T47D (cell line): Measurements from ENCODE around the gene XXYLT1.

Experiments
- DNase-seq, 2 experiments: peaks; one replicate each; pipeline versions ENCODE4 v3.0.0 to v3.0.0-alpha.2; 2011 to 2012; ENCODE audit warnings: low read depth in 1 of 2, low spot score in 1 of 2
- JUND ChIP-seq: IDR thresholded peaks from 2 replicates; pipeline ENCODE4 v1.6.1; 2012; ENCODE audit warnings: low read depth
- in situ Hi-C: cut with HindIII; loops from 2 replicates; pipeline ENCODE4 v1.10.0; 2016; ENCODE audit warnings: low sequenced_read_pairs, low pct_unique_long_range_greater_than_20kb

Gene XXYLT1

GRCh38 chr3:195177422-195178123, 93.4 kb downstream of the XXYLT1 start:
- in situ Hi-C loops, result no loop called here
- no peak for TF ChIP-seq JUND
- DNase-seq, result no peak

GRCh38 chr3:195176776-195177175, 94.2 kb downstream of the XXYLT1 start:
- no peak for TF ChIP-seq JUND
- in situ Hi-C loops, result no loop called here
- DNase-seq, result no peak

GRCh38 chr3:195175476-195176337, 95.3 kb downstream of the XXYLT1 start:
- DNase-seq, result no peak
- no peak for TF ChIP-seq JUND
- in situ Hi-C loops, result no loop called here

- DNase-seq, result no peak
- in situ Hi-C loops, result no loop called here
- TF ChIP-seq JUND, result no peak
Observed at GRCh38 chr3:195175076-195175475, 95.9 kb downstream of the XXYLT1 start.

- no peak for DNase-seq
- in situ Hi-C loops, result no loop called here
- TF ChIP-seq JUND, result no peak
Observed at GRCh38 chr3:195173657-195174056, 97.3 kb downstream of the XXYLT1 start.

GRCh38 chr3:195172896-195173295, 98.1 kb downstream of the XXYLT1 start:
- no peak for TF ChIP-seq JUND
- in situ Hi-C loops, result no loop called here
- DNase-seq, result no peak

- DNase-seq, result no peak
- TF ChIP-seq JUND, result no peak
- in situ Hi-C loops, result no loop called here
Observed at GRCh38 chr3:195172039-195172684, 98.8 kb downstream of the XXYLT1 start.

- no peak for TF ChIP-seq JUND
- in situ Hi-C loops, result no loop called here
- DNase-seq, result no peak
Observed at GRCh38 chr3:195171093-195171873, 99.7 kb downstream of the XXYLT1 start.

GRCh38 chr3:195170496-195170895, 100.5 kb downstream of the XXYLT1 start:
- TF ChIP-seq JUND, result no peak
- in situ Hi-C loops, result no loop called here
- no peak for DNase-seq

- in situ Hi-C loops, result no loop called here
- TF ChIP-seq JUND, result no peak
- DNase-seq, result no peak
Observed at GRCh38 chr3:195169011-195169649, 101.8 kb downstream of the XXYLT1 start.

GRCh38 chr3:195168009-195168762, 102.8 kb downstream of the XXYLT1 start:
- DNase-seq, result no peak
- in situ Hi-C loops, result no loop called here
- no peak for TF ChIP-seq JUND
